A204.1 (cell line): ENCODE measurements around the gene PRC1.
"Not testable (repeated sequence)": the region's sequence is repeated elsewhere in the genome, so short reads cannot be mapped to it uniquely, and the experiment has no call there.

Experiments used
- FAIRE-seq: peaks from 2 replicates; lab custom pipeline; 2012; peaks lifted over from hg19 to GRCh38; lab: Jason Lieb, UNC

The PRC1 gene

DNA sequence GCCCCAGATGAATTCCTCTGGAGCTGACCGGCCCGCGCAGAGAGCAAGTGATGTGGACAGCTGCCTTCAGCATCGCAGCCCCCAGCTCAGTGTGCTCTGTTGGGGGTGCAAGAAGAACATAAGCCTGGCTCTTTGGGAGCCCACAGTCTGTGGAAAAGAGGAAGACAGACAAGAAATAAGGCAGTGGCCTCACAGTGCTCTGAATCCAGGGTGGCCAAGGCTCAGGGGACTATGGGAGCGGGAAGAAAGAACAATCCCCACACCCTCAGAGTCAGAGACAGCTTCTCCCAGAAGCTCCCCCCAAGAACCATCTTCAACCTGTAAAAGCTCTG is 61.7 kb downstream of the PRC1 start:
- no peak for FAIRE-seq

DNA sequence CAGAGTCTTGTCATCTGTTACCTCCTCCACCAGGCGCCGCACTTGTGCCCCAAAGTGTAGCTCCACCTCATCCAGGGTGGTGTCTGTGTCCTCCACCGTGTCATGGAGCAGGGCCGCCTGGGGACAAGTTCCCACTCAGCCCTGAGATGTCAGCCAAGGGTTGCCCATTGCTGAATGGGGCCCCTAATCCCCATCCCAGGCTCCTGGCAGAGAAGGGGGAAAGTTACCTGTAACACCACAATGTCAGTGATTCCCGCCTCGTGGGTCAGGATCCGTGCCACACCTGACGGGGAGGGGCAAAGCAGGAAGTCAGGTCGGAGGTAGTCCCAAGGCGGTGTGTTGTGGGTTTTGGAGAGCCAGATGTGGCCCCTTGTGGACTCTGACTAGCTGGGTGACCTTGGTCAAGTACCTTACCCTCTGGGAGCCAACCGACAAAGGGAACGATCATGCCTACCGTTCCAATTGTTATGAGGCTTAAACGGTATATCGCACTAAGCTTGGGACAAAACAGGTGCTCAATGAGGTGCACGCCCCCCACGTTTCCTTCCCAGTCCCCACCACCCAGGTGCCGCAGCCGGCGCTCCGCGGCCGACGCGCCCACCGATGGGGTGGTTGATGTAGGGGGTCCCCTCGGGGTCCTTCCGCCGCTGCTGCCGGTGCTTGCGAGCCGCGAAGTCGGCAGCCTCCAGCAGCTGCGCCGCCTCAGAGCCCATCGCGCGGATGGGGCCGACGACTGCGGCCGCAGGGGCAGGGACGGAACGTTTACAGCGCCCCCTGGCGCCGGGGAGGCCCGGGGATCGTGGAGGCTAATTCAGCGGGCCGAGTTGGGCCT is 62.3 kb downstream of the PRC1 start, which contains the start of gene HDDC3:
Gene HDDC3 (minus strand): TSS at position 722 of the 832 bp plus-strand sequence. CDS start 9 bp downstream, at position 713.
- no peak for FAIRE-seq

- FAIRE-seq, result no peak
Observed at GRCh38 chr15:90931575-90931827, 62.8 kb downstream of the PRC1 start.

DNA sequence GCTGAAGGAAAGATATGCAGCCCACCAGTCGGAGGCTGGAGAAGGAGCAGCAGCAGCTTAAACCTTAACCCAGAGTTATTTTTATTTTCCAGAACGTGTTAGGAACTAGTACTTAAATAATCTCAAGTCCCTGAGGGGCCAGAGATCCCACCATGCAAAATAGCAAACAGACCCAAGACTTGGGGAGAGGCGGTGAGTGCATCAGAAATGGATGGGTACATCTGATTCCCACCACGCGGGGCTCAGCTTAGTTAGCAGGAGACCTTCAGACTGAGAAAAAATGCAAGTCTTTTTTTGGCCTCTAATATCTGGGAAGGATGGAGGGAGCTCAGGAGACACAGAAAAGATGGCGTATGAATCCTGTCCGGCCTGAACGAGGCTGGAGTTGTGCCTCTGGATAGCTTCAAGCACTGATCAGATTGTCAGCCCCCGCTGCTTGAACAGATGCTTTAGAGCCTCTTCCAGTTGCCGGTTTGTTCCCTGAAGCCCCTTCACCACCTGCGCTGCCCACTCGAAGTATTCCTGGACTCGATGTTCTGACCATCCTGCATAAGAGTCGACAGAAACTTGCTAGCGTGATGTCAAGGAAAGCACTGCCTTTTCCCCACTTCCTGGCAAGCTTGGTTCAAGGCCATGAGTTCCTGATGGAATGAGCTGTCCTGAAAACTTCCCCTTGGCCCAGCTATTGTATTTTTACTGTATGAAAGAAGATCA is 63.3 kb downstream of the PRC1 start:
- no peak for FAIRE-seq

GRCh38 chr15:90929246-90930019 is 64.9 kb downstream of the PRC1 start:
- FAIRE-seq, result no peak

GRCh38 chr15:90928106-90928505 is 66.2 kb downstream of the PRC1 start:
- FAIRE-seq, result not testable (repeated sequence)

GRCh38 chr15:90926766-90927165 is 67.6 kb downstream of the PRC1 start:
- FAIRE-seq, result not testable (repeated sequence)

DNA sequence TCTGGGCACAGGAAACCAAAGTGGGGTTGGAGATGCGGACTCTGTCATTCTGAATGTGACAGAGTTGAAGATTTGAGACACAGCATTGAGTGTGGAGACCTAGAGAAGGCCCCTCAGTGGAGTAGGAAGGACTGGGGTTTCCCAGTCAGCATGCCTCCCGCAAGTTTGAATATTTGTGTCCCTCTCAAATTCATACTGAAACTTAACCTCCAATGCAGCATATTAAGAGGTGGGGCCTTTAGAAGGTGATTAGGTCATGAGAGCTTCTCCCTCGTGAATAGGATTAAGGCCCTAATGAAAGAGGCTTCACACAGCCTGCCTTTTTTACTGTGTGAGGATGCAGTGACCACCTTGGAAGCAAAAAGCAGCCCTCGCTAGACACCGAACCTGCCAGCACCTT is 70.0 kb downstream of the PRC1 start:
- FAIRE-seq, result no peak

DNA sequence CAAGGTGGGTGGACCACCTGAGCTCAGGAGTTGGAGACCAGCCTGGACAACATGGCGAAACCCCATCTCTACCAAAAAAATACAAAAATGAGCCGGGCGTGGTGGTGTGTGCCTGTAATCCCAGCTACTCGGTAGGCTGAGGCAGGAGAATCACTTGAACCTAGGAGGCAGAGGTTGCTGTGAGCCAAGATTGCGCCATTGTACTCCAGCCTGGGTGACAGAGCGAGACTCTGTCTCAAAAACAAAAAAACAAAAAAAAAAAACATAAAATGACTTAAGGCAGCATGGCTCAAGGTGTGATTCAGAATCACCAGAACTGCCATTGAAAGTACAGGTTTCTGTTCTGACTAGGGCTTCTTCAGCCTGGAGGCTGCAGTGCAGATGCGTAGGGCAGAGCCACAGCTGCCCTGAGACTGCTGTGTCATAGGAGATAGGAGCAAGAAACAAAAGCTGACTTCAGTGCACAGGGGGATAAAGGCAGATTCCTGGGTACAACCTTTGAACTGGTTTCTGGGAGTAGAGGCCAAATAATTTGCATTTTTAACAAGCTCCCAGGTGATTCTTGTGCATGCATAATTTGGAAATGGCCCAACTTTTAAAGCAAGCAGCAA is 71.5 kb downstream of the PRC1 start:
- not testable (repeated sequence) for FAIRE-seq

- no peak for FAIRE-seq
Observed at GRCh38 chr15:90921887-90922286, 72.4 kb downstream of the PRC1 start.

- no peak for FAIRE-seq
Observed at GRCh38 chr15:90918835-90919234, 75.5 kb downstream of the PRC1 start.

- FAIRE-seq, result no peak
Observed at GRCh38 chr15:90918034-90918788, 76.1 kb downstream of the PRC1 start.

DNA sequence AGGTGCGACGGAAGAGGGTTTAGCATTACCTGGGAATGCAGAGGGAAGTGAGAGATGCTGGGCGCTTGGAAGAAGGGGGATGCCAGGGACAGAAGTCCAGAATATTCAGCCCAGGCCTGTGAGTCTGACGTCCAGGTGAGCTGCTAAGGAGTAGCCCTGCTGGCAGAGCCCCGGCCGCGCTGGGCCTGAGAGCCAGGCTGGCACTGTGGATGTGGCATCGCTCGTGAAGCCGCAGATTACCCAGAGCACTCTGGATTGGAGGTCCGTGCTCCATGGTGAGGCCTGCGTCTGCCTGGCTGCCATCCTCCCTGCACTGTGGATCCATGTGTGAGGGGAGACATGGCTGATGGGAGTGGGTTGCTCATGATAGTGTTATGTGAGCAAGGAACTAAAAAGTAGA is 76.8 kb downstream of the PRC1 start:
- FAIRE-seq, result no peak

DNA sequence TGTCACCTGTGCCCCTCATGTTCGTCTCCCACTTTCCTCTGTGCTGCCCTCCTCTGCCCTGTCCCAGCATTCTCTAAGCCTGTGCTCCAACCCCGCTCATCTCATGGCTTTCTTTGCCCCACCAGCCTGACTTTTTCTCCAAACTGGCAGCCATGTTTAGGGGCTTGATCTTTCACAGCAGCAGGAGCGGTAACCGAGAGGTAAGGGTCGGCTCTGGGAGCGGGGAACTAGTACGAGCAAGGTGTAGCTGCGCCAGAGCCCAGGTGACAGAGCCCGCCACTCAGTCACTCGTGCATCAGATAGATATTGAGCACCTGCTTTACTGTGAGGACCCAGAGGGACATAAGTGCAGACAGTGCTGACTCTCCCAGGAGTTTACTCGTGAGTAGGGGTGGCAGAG is 77.9 kb downstream of the PRC1 start:
- no peak for FAIRE-seq
